H9 (cell line): Measurements from ENCODE around the gene BACH2. TPM values are rescaled to one million over a fixed set of nuclear protein-coding genes. Genes with fewer than 3 reads are reported as not detected.

ENCODE experiments used
- DNase-seq: peaks from one replicate; pipeline ENCODE4 v3.0.0-alpha.2; 2017
- H2AFZ ChIP-seq: one replicate; pipeline ENCODE4 v1.6.1; 2013; ENCODE audit warnings: mild to moderate bottlenecking, low read length, control low read depth, moderate library complexity
- H2AK5ac ChIP-seq: 2 replicates; pipeline ENCODE4 v1.6.1; 2013; ENCODE audit warnings: low read length, control low read depth, mixed read lengths; ENCODE audit not compliant: insufficient read length
- H2BK120ac ChIP-seq: one replicate; pipeline ENCODE4 v1.6.1; 2013; ENCODE audit warnings: low read depth, mild to moderate bottlenecking, low read length, control low read depth, inconsistent platforms; ENCODE audit not compliant: poor library complexity, severe bottlenecking
- H2BK12ac ChIP-seq: 2 replicates; pipeline ENCODE4 v1.6.1; 2013; ENCODE audit warnings: low read length, control low read depth, mixed read lengths, low read depth; ENCODE audit not compliant: insufficient read length
- H2BK15ac ChIP-seq: 2 replicates; pipeline ENCODE4 v1.6.1; 2013; ENCODE audit warnings: low read depth, low read length, control low read depth
- H2BK20ac ChIP-seq: one replicate; pipeline ENCODE4 v1.6.1; 2013; ENCODE audit warnings: low read depth, mild to moderate bottlenecking, low read length, control low read depth, inconsistent platforms; ENCODE audit not compliant: poor library complexity, severe bottlenecking
- H2BK5ac ChIP-seq: 2 replicates; pipeline ENCODE4 v1.6.1; 2013; ENCODE audit warnings: low read length, control low read depth, mixed read lengths; ENCODE audit not compliant: insufficient read length
- H3K14ac ChIP-seq: 2 replicates; pipeline ENCODE4 v1.6.1; 2013; ENCODE audit warnings: low read length, control low read depth; ENCODE audit not compliant: insufficient read depth
- H3K18ac ChIP-seq: 2 replicates; pipeline ENCODE4 v1.6.1; 2013; ENCODE audit warnings: low read depth, mild to moderate bottlenecking, mixed read lengths, low read length, control low read depth; ENCODE audit not compliant: insufficient read length
- H3K23ac ChIP-seq: 2 replicates; pipeline ENCODE4 v1.6.1; 2013; ENCODE audit warnings: low read length, control low read depth, mixed read lengths, low read depth; ENCODE audit not compliant: insufficient read length
- H3K23me2 ChIP-seq: 2 replicates; pipeline ENCODE4 v1.6.1; 2013; ENCODE audit warnings: low read depth, mild to moderate bottlenecking, mixed read lengths, low read length, control low read depth; ENCODE audit not compliant: insufficient read length, poor library complexity, severe bottlenecking
- H3K27ac ChIP-seq: 2 replicates; pipeline ENCODE4 v1.5.1; 2013; ENCODE audit warnings: low read length, control low read depth, mixed read lengths, low read depth; ENCODE audit not compliant: insufficient read length
- H3K27me3 ChIP-seq: 2 replicates; pipeline ENCODE4 v1.6.1; 2013; ENCODE audit warnings: low read length, control low read depth, inconsistent platforms; ENCODE audit not compliant: insufficient read depth
- H3K4ac ChIP-seq: 2 replicates; pipeline ENCODE4 v1.6.1; 2013; ENCODE audit warnings: low read depth, mild to moderate bottlenecking, control low read depth, inconsistent platforms, low read length, moderate library complexity
- H3K4me1 ChIP-seq: 2 replicates; pipeline ENCODE4 v1.6.1; 2013; ENCODE audit warnings: low read length, control low read depth, inconsistent platforms; ENCODE audit not compliant: insufficient read depth
- H3K4me2 ChIP-seq: 2 replicates; pipeline ENCODE4 v1.6.1; 2013; ENCODE audit warnings: low read length, control low read depth, mixed read lengths; ENCODE audit not compliant: insufficient read length, insufficient read depth
- H3K56ac ChIP-seq: 2 replicates; pipeline ENCODE4 v1.6.1; 2013; ENCODE audit warnings: low read depth, mild to moderate bottlenecking, mixed read lengths, low read length, control low read depth; ENCODE audit not compliant: insufficient read length
- H3K79me1 ChIP-seq: 2 replicates; pipeline ENCODE4 v1.6.1; 2013; ENCODE audit warnings: low read depth, mild to moderate bottlenecking, moderate library complexity, low read length, control low read depth, inconsistent platforms; ENCODE audit not compliant: insufficient read depth, poor library complexity, severe bottlenecking
- H3K79me2 ChIP-seq: 2 replicates; pipeline ENCODE4 v1.6.1; 2013; ENCODE audit warnings: low read length, control low read depth, inconsistent platforms; ENCODE audit not compliant: insufficient read depth
- H3K9ac ChIP-seq: 2 replicates; pipeline ENCODE4 v1.6.1; 2013; ENCODE audit warnings: low read length, control low read depth, mixed read lengths; ENCODE audit not compliant: insufficient read length; ENCODE audit errors: extremely low read depth
- H3K9me3 ChIP-seq: one replicate; pipeline ENCODE4 v1.6.1; 2013; ENCODE audit warnings: low read depth, low read length, inconsistent platforms; ENCODE audit not compliant: control insufficient read depth
- H3T11ph ChIP-seq: one replicate; pipeline ENCODE4 v1.6.1; 2013; ENCODE audit warnings: mild to moderate bottlenecking, low read length, control low read depth, inconsistent platforms
- H4K20me1 ChIP-seq: one replicate; pipeline ENCODE4 v1.6.1; 2013; ENCODE audit not compliant: control insufficient read depth, insufficient read length, insufficient read depth
- H4K5ac ChIP-seq: 2 replicates; pipeline ENCODE4 v1.6.1; 2013; ENCODE audit warnings: low read depth, mild to moderate bottlenecking, mixed read lengths, low read length, control low read depth; ENCODE audit not compliant: insufficient read length
- H4K8ac ChIP-seq: replicated peaks from 2 replicates; pipeline ENCODE4 v1.6.1; 2013; ENCODE audit warnings: low read length, control low read depth, mixed read lengths, low read depth; ENCODE audit not compliant: insufficient read length
- H4K91ac ChIP-seq: 2 replicates; pipeline ENCODE4 v1.6.1; 2013; ENCODE audit warnings: low read depth, mild to moderate bottlenecking, moderate library complexity, mixed read lengths, low read length, control low read depth; ENCODE audit not compliant: insufficient read length
- H3K27ac Mint-ChIP-seq, 3 experiments: 2 replicates in 2 of 3; 3 replicates in 1 of 3; pipeline ENCODE4 v1.8.0; 2020 to 2021; ENCODE audit warnings: mixed read lengths in 3 of 3, mild to moderate bottlenecking in 1 of 3, moderate library complexity in 1 of 3
- H3K27me3 Mint-ChIP-seq: 2 replicates; pipeline ENCODE4 v1.8.0; 2021; ENCODE audit warnings: low read depth, mild to moderate bottlenecking, moderate library complexity, mixed read lengths
- H3K36me3 Mint-ChIP-seq, 3 experiments: 2 replicates in 2 of 3; 3 replicates in 1 of 3; pipeline ENCODE4 v1.8.0; 2020 to 2021; ENCODE audit warnings: low read depth in 3 of 3, mixed read lengths in 3 of 3; ENCODE audit not compliant: insufficient read depth in 1 of 3
- H3K4me1 Mint-ChIP-seq, 2 experiments: 2 replicates each; pipeline ENCODE4 v1.8.0; 2020; ENCODE audit warnings: mixed read lengths in 2 of 2
- H3K4me3 Mint-ChIP-seq, 2 experiments: 2 replicates in 1 of 2; 3 replicates in 1 of 2; pipeline ENCODE4 v1.8.0; 2020 to 2021; ENCODE audit warnings: mild to moderate bottlenecking in 2 of 2, mixed read lengths in 2 of 2, moderate library complexity in 1 of 2
- H3K9me3 Mint-ChIP-seq, 2 experiments: 2 replicates in 1 of 2; 3 replicates in 1 of 2; pipeline ENCODE4 v1.8.0; 2020; ENCODE audit warnings: mild to moderate bottlenecking in 2 of 2, mixed read lengths in 2 of 2, moderate library complexity in 1 of 2
- CTCF ChIP-seq: fragments of 200-600 bp; sonication (generic); conservative IDR thresholded peaks from 3 replicates; pipeline ENCODE4 v1.8.0; 2021; ENCODE audit warnings: antibody characterized with exemption, mild to moderate bottlenecking
- WGBS: extraction: QIAGEN DNeasy Blood & Tissue Kit; methylation state at CpG from one replicate; pipeline ENCODE4 v1.1.7; 2013; ENCODE audit warnings: missing lambda C conversion rate, low lambda C conversion rate, mixed read lengths; ENCODE audit not compliant: insufficient read length; ENCODE audit errors: extremely low coverage; 5-methylcytosine and 5-hydroxymethylcytosine counted together
- total RNA-seq: library from RNA; stranded (reverse); gene quantifications from 2 replicates; pipeline ENCODE4 v1.2.1, GENCODE V29; 2021

Gene BACH2
- total RNA-seq, 1 experiment from 2014 or later, result 2.0 TPM

DNA sequence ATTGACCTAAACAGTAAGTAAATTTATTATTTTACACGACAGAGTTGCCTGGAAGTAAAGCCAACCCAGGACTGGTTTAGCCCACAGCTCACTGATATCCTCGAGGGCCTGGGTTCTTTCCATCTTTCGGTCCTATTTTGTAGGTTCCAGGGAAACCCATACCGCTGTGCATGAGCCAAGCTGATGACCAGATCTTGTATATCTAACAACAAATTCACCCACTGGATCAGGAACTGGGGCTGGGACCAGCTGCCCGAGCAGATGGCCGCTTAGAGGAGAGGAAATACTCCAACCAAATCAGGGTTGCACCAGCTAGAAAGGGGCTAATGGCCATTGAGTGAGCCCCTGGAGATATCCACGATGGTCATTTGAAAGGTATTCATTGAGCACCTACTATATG lies 139.2 kb downstream of the BACH2 start:
- DNase-seq, result no peak
- Mint-ChIP-seq H3K4me1 (peaks cover 0 to 4% of the 10 kb centered on the region in 2 experiments; a peak in 2 of 4 replicates), H3K27ac (no peak overlapping the region), H3K27me3 (no peaks in the 10 kb centered on the region), H3K4me3 (no peak overlapping the region; a peak in 1 of 5 replicates), H3K9me3 (no peaks in the 10 kb centered on the region), H3K36me3 (no peaks in the 10 kb centered on the region)
- H3K79me1 ChIP-seq, result no peaks in the 10 kb centered on the region
- no peak overlapping the region for H2BK120ac ChIP-seq
- no peaks in the 10 kb centered on the region for H3K23me2 ChIP-seq
- no peak overlapping the region for H3K9ac ChIP-seq
- H4K91ac ChIP-seq, result peak overlapping the region; percentile 41
- no peak overlapping the region for H4K5ac ChIP-seq
- H2BK12ac ChIP-seq, result no peak overlapping the region
- H3K4ac ChIP-seq, result no peak overlapping the region
- no peaks in the 10 kb centered on the region for H4K20me1 ChIP-seq
- H3K27ac ChIP-seq, result no peak overlapping the region
- H2AK5ac ChIP-seq, result no peak overlapping the region
- no peak overlapping the region for H3K18ac ChIP-seq
- H2BK15ac ChIP-seq, result no peak overlapping the region
- no peaks in the 10 kb centered on the region for H3K9me3 ChIP-seq
- no peak overlapping the region for H2BK5ac ChIP-seq
- no peak overlapping the region for H2AFZ ChIP-seq
- H3K79me2 ChIP-seq, result no peaks in the 10 kb centered on the region
- H3K14ac ChIP-seq, result no peak overlapping the region
- no peaks in the 10 kb centered on the region for H3K4me1 ChIP-seq
- no peak overlapping the region for H4K8ac ChIP-seq
- no peak overlapping the region for H3K4me2 ChIP-seq
- no CpG with 5 or more reads among the region's 7 CpGs for WGBS
- H3K56ac ChIP-seq, result no peak overlapping the region
- no peak overlapping the region for H3T11ph ChIP-seq
- no peaks in the 10 kb centered on the region for H3K27me3 ChIP-seq
- H3K23ac ChIP-seq, result no peak overlapping the region
- no peak for TF ChIP-seq CTCF
- no peak overlapping the region for H2BK20ac ChIP-seq
